Vagina (tissue), 2 donors: ENCODE measurements around the gene ZSCAN18.

Experiments
- CTCF ChIP-seq, 3 experiments: fragments of 450-650 bp in 2 of 3; fragments of 200-600 bp in 1 of 3; sonication (generic) in 1 of 3; IDR thresholded peaks; one replicate each; pipeline ENCODE4 v1.5.1; 2017 to 2019; ENCODE audit warnings: antibody characterized with exemption in 3 of 3, mild to moderate bottlenecking in 2 of 3, moderate library complexity in 2 of 3
- POLR2A ChIP-seq, 2 donors: fragments of 450-650 bp; IDR thresholded peaks; one replicate each; pipeline ENCODE4 v1.6.1; 2017; ENCODE audit warnings: antibody characterized with exemption in 2 of 2, mild to moderate bottlenecking in 2 of 2, moderate library complexity in 2 of 2
- POLR2AphosphoS5 ChIP-seq, 2 donors: sonication (generic); formaldehyde crosslinking; IDR thresholded peaks; one replicate each; pipeline ENCODE4 v1.9.0; 2017; ENCODE audit warnings: antibody characterized with exemption in 2 of 2, mild to moderate bottlenecking in 2 of 2, low read depth in 1 of 2; ENCODE audit not compliant: insufficient read depth in 1 of 2

GRCh38 chr19:58044391-58044790, 53.6 kb downstream of the ZSCAN18 start:
- no peak for TF ChIP-seq CTCF (IDR thresholded peaks at IDR 0.05)
- TF ChIP-seq POLR2A (IDR thresholded peaks at IDR 0.05) = no peak
- no peak for TF ChIP-seq POLR2AphosphoS5 (IDR thresholded peaks at IDR 0.05; ENCODE audit: insufficient read depth in 1 of 2, low read depth in 1 of 2)
